GM21717 (cell line): ENCODE measurements around the gene TAS2R41.

Experiments used
- ATAC-seq: cut with Tn5 transposase; IDR thresholded peaks from one replicate; pipeline ENCODE4 v1.9.1; 2021; ENCODE audit warnings: mild to moderate bottlenecking, moderate library complexity; ENCODE audit not compliant: unreplicated experiment

Gene TAS2R41

DNA sequence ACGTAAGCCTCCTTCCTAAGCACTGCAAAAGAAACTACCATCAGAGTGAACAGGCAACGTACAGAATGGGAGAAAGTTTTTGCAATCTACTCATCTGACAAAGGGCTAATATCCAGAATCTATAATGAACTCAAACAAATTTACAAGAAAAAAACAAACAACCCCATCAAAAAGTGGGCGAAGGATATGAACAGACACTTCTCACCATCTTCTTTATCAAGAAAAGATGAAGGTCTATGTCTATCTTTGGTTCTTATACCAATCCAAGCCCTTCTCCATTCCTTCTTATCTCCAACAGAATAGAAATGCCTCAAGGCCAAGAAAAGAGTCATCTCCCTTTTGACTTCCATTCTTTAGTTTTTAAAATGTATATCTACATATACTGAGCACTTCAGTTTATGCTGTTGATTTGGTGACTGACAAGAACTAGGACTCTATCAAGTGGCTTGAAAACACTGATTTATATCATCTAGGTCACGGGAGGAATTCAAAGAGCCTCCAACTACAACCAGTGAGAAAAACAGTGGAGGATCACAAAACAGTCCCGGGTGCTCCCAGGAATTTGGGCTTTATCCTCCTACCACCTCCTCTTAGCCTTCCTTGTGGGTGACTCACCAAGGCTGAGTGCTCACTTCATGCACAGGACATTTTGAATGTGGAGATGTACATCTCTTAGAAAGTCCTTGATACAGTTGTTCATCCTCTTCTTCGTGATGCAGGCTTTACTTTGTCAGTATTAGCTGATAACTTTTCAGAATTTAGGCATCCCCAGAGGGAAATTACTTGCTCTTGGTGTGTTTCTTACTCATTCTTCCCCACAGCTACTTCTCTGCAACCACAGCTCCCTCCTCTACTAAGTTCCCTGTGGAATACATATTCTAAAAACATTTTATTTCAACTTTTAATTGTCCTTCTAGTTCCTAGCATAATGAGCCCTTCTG lies 15.4 kb downstream of the TAS2R41 start:
- ATAC-seq, result no peak

DNA sequence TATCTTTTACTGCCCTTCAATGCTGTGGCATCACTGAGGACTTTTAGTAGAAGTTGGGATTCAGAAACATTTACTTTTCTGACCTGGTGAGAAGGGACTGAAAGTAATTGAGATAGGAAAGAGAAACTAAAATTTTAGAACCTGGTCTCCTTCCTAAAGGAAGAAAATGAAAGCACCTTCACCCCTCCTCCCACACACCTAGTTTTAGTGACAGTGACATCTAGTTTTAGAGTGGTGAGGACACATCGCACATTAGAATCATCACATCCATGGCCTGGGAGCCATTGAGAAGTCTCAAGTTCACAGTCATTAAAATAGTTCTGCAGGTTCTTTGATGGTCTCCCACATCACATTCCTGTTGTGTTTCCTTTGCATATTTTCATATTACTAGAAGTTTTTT lies 16.1 kb downstream of the TAS2R41 start:
- no peak for ATAC-seq

- ATAC-seq, result no peak
These were observed 16.9 kb downstream of the TAS2R41 start for GRCh38 chr7:143494622-143495021.

DNA sequence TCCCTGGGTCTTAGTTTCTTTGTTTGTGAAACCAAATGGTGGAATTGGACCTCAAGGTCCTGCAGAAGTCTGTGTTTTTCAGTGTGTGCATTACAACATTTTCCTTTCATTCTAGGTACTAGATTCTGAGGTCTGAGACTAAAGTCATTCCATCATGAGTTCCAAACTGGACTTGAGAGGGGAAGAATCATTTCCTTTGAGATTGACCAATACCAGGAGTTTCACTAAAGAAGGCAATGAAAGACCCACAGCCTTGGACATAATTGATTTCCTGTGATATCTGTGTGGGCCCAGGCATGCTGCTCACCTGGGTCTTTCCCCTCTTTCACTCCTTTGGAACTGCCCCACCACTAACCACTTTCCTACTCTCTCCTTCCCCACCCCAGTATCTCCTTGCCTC lies 18.2 kb downstream of the TAS2R41 start:
- ATAC-seq, result no peak

DNA sequence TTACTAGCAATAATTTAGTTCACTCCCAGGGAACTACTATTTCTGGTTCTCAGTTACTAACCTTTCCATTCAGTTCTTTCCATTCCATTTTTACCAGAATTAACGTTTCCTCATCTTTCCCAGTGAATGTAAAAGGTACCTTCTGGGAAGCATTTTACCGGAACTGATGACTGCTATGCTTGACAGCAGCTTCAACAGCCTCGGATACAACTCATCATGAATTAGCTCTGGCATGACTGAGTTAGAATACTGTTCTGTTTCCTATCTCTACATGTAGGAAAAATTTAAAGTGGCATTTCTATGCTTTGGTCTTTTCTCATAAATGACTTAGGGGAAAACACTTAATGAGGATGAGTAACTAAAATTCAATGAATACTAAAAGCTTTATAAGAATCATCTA lies 18.6 kb downstream of the TAS2R41 start:
- ATAC-seq, result no peak

DNA sequence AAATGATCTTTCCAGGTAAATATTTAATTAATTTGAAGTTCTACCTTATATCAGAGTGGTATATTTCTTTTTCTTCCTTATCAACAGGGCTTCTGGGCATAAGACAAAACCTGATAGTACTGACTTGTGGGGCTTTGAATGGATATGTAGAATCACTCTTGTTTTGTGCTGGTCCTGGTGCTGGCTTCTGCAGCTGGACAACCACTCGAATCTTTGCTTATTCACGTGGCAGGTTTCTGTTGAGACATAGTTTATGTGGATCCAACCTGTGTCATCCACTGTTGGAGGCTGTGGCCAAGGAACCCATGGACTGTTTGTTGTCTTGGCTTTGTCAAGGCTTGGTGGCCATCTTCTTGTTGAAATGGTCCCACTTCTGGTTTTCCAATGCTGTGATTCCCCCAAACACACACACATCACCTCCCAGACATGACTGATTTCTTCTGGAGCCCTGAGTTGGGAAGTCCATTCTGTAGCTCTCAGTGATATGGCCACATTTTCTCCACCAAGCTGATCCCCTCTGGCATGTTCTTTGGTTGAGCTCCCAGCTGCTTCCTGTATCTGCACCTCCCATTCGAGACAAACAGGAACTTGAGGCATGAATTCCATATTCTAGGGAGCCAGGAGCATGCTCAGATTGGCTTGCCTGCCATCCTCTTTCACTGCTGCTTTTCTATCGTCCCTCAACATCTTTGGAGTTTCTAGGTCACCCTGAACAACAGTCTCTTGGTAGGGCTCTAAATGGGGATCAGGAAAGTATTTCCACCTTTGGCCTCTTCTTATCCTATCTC lies 19.5 kb downstream of the TAS2R41 start:
- no peak for ATAC-seq

DNA sequence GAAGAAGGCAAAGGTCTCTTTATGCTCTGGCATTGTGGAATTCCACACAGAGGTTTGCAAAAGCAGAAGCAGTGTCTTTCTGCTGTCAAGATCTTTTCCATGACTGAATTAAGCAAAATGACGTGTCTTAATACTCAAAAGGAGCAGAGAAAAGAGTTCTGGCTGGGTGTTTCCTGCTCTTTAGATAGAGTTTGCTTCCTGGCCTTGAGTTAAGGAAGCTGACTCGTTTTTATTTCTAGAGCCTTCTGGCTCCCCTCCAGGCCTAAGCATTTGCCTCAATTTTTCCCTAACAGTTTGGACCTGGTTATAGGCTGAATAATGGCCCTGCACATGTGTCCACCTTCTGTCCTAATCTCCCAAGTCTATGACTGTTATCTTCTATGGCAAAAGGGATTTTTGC lies 21.6 kb downstream of the TAS2R41 start:
- no peak for ATAC-seq

DNA sequence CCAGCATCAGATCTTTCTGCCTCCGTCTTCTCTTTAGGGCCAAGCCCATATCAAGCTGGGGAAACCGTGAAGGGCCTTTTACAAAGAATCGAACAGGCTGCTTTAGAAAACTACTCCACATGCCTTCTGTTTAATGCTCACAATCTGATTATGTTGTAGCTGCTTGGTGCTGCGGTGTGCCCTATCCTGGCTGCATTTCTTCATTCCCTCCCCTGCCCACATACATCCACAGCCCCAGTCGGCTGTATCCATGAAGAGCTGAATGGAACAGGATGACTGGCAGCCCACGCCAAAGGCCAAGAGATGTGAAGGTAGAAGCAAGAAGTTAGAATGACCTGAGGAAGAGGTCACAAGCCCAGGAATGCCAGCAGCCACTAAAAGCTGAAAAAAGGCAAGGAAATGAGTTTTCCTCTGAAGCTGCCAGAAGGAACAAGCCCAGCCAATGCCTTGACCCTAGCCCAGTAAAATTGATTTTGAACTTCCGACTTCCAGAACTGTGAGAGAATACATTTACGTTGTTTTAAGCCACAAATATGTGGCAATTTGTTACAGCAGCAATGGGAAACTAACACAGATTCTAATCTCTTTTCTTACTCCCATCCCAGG lies 22.2 kb downstream of the TAS2R41 start:
- no peak for ATAC-seq

GRCh38 chr7:143503261-143503660 lies 25.6 kb downstream of the TAS2R41 start:
- ATAC-seq, result no peak

DNA sequence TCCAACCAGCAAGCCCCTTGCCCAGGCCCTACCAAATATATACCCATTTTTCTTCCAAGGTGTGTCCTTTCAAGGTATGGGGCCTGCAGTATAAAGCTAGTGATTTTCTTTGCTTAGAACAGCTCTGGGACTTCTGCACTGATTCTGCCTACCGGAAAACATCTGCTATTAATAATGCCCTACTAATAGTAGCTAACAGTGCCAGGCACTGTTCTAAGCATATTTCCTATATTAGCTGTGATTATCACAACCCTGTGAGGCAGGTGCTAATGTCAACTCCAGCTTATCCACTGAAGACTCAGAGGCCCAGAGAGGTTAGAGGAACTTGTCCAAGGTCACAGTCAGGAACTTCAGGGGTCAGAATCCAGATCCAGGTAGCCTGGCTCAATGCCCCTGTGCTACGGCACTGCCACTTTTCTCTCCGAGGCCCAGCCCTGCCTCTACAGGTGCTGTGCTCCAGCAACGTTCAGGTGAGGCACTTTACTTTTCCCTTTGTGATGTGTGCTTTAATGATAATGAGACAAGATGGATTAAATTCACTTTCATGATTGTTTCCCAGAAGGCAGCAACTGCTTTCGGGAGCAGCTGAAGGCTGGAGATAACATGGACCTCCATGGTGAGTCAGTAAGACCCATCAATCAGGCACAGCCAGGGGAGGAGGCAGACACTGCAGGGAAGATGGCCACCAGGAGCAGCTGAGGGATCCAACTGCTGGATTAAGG lies 26.7 kb downstream of the TAS2R41 start:
- ATAC-seq, result no peak

DNA sequence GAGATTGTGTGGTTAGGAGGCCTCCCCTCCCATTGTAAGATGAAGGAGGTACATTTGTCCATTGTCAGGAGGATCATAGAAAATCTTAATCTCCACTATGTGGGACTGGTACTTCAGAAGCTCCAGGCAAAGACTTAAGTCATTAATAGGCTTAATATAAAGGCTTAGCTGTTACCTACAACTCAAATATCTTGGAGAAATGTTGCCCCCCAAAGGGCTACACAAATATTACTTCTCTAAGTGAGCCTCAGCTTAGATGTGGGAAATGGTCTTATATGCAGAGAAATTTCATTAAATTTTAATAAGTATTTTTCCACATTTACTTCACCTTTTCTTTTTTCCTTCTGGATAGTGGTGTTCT lies 27.2 kb downstream of the TAS2R41 start:
- ATAC-seq, result no peak

DNA sequence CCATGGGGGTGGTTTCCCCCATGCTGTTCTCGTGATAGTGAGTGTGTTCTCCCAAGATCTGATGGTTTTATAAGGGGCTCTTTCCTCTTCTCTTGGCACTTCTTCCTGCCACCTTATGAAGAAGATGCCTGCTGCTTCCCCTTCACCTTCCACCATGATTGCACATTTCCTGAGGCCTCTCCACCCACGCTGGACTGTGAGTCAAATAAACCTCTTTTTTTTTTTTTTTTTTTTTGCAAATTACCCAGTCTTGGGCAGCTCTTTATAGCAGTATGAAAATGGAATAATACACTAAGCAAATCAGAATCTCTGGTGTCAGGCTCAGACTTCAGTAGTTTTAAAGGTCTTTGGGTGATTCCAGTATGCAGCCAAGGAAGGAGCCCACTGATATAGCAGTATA lies 28.2 kb downstream of the TAS2R41 start:
- ATAC-seq, result no peak

DNA sequence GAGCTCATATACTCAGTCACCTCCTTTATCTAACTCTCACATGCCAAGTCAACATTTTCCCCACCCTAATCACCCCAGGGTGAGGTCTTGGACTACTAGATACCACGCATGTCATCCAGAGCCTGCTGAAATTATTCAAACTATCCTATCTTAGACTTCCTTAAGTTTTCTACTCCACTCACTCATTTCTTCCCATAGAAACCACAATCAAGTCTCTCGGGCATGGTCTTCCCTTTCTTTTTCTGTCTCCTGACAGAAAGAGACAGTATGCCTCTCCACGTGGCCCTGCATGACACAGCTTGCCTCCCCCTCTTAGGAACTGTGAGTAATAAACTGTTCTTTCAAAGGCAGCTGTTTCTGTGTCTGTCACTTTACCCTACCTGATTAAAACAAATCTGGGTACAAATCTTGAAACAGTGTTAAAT lies 29.4 kb downstream of the TAS2R41 start:
- no peak for ATAC-seq

DNA sequence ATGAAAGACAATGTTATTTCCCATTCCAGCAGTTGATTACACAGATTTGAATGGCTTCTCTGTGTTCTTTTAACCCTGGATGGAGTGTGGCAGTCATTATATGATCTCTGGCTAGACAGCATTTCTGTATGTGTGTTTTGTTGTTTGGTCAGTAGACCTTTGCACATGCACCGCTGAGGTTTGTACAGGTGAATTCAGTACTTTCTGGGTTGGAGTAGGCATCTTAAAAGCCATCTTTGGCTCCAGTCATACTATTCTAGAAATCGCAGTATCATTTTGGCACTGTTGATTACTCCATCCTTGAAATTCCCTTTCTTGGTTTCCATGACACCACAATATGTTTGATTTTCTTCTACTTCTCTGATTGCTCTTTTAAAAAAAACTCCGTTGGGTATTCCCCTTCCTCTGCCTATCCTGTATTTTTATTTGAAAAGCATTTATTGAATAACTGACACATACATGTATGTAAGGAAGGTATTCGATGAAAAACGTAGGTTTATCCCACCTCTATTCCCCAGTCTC lies 29.9 kb downstream of the TAS2R41 start:
- no peak for ATAC-seq

DNA sequence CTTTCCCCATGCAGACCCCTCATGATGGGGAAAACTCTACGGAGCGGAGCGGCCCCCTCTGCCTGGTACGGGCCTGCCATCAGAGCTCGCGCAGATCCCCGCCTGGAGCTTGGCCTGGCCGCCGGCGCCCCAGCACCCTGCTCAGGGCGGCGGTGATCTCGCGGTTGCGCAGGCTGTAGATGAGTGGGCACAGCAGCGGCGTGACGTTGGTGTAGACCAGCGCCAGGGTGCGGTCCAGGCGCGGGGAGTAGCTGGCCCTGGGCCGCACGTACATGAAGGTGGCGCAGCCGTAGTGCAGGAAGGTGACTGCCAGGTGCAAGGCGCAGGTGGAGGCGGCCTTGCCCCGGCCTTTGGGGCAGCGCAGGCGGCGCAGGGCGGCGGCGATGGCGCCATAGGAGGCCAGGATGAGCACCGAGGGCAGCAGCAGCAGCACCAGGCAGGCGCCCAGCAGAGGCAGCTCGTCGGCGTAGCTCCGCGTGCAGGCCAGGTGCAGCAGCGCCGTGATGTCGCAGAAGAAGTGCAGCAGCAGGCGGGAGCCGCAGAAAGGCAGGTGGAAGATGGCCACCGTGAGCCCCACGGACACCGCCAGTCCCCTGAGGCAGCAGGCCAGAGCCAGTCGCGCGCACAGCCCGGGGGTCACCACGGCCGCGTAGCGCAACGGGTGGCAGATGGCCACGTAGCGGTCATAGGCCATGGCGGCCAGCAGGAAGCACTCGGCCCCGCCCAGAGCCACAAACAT lies 33.4 kb downstream of the TAS2R41 start:
- no peak for ATAC-seq

GRCh38 chr7:143511593-143512047 lies 33.9 kb downstream of the TAS2R41 start:
- ATAC-seq, result no peak

GRCh38 chr7:143512488-143513340 lies 35.0 kb downstream of the TAS2R41 start:
- ATAC-seq, result no peak

DNA sequence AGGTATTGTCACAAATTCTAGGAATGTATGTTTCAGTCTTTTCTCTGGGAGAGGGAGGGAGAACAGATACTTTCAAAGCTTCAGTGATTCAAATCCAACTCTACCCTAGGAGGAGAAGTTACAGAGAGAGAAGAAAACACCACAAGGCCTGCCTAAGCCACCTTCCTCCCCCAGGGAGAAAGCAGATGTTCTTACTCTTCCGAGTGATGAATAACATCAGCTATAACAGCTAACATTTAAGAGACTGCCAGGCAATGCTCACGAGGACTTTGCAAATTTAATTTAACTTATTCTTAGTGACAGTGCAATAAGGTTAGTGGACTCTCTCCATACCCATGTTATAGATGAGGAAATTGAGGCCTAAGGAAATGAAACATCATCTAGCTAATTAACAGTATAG lies 36.8 kb downstream of the TAS2R41 start:
- ATAC-seq, result no peak
